Measurements from ENCODE around the gene IL20RB.

The IL20RB gene

GRCh38 chr3:136957751-136958288 lies at the start of gene IL20RB:
TSS of gene IL20RB (plus strand) at chr3:136957983. CDS start at chr3:136958114, 131 bp downstream.
- no peaks in the 10 kb centered on the region for H3K27me3 ChIP-seq (ENCODE audit: low read depth, low read length)
- no peak within 1 kb of the TSS for H3K9ac ChIP-seq (ENCODE audit: low read length)
- no peaks in the 10 kb centered on the region for H4K20me1 ChIP-seq (ENCODE audit: insufficient read depth, low read length)
- H3K36me3 ChIP-seq (replicated peaks; ENCODE audit: low read depth, low read length), result no peaks in the 10 kb centered on the region
- H3K4me2 ChIP-seq (ENCODE audit: low read length), result no peak within 1 kb of the TSS
- H3K4me1 ChIP-seq (ENCODE audit: low read length), result no peaks in the 10 kb centered on the region
- no peaks in the 10 kb centered on the region for H3K79me2 ChIP-seq (ENCODE audit: low read length)
- H3K4me3 ChIP-seq (ENCODE audit: low read length), result no peak within 1 kb of the TSS
- no peaks in the 10 kb centered on the region for H3K9me3 ChIP-seq (ENCODE audit: insufficient read depth, low read length)
- TF ChIP-seq EZH2phosphoT487 (IDR thresholded peaks at IDR 0.05; ENCODE audit: low read depth), result no peak
- TF ChIP-seq, protein P1, sequence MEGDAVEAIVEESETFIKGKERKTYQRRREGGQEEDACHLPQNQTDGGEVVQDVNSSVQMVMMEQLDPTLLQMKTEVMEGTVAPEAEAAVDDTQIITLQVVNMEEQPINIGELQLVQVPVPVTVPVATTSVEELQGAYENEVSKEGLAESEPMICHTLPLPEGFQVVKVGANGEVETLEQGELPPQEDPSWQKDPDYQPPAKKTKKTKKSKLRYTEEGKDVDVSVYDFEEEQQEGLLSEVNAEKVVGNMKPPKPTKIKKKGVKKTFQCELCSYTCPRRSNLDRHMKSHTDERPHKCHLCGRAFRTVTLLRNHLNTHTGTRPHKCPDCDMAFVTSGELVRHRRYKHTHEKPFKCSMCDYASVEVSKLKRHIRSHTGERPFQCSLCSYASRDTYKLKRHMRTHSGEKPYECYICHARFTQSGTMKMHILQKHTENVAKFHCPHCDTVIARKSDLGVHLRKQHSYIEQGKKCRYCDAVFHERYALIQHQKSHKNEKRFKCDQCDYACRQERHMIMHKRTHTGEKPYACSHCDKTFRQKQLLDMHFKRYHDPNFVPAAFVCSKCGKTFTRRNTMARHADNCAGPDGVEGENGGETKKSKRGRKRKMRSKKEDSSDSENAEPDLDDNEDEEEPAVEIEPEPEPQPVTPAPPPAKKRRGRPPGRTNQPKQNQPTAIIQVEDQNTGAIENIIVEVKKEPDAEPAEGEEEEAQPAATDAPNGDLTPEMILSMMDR (IDR thresholded peaks at IDR 0.05; ENCODE audit: low read depth, low read length), result no peak
- H2AFZ ChIP-seq (ENCODE audit: low read depth, low read length), result no peak within 1 kb of the TSS
- no peak within 1 kb of the TSS for H3K27ac ChIP-seq (ENCODE audit: low read length)

DNA sequence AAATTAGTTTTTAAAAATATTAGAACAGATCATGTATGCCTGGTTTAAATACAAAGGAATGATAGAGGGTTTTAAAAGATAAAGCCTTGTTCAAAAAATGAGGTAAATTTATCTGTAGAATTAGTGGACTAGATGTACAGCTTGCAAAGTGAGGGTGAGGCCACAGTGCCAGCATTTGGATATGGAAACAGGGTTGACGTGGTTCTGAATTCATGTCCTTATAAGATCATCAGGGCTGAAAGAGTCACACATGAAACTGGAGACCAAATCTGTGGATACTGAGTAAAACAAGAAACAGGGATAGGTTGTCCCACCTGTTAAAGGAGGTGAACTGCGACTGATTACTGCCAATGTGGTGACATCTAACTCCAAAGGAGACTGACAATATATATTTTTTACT lies 49.5 kb upstream of the IL20RB start:
- no peak for TF ChIP-seq EZH2phosphoT487 (IDR thresholded peaks at IDR 0.05; ENCODE audit: low read depth)
- TF ChIP-seq, protein P1 (IDR thresholded peaks at IDR 0.05; ENCODE audit: low read depth, low read length), result no peak
- Histone ChIP-seq H3K27ac (ENCODE audit: low read length) (no peak overlapping the region), H3K27me3 (ENCODE audit: low read depth, low read length) (no peaks in the 10 kb centered on the region), H3K9me3 (ENCODE audit: insufficient read depth, low read length) (peaks cover 13% of the 10 kb centered on the region; the same call in 1 of the 2 replicates), H3K4me1 (ENCODE audit: low read length) (peaks cover 11% of the 10 kb centered on the region), H3K4me3 (ENCODE audit: low read length) (no peak overlapping the region), H3K4me2 (ENCODE audit: low read length) (no peak overlapping the region), H2AFZ (ENCODE audit: low read depth, low read length) (no peak overlapping the region), H4K20me1 (ENCODE audit: insufficient read depth, low read length) (peaks cover 45% of the 10 kb centered on the region), H3K9ac (ENCODE audit: low read length) (no peak overlapping the region), H3K79me2 (ENCODE audit: low read length) (peaks cover 96% of the 10 kb centered on the region), H3K36me3 (replicated peaks; ENCODE audit: low read depth, low read length) (peaks cover 11% of the 10 kb centered on the region)

DNA sequence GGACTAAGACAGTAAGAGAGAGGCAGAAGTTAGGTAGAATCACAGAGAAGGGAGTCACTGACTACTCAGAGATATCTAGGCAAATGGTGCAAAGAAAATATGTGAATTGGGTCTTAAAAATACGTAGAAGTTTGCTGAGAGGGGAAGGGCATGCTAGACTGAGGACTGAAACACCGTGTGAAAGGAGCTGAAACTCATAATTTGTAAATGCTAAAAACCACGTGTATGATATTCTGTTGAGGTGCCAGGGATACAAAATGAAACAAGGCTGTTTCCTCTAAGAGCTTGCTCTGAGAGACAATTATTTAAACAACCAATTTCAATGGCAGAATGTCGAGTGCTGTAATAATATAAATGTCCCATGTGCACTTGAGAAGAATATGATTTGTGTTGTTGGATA lies 48.6 kb upstream of the IL20RB start:
- peaks cover 95% of the 10 kb centered on the region for H3K79me2 ChIP-seq (ENCODE audit: low read length)
- H3K27ac ChIP-seq (ENCODE audit: low read length), result no peak overlapping the region
- H2AFZ ChIP-seq (ENCODE audit: low read depth, low read length), result no peak overlapping the region
- no peak overlapping the region for H3K9ac ChIP-seq (ENCODE audit: low read length)
- H3K4me2 ChIP-seq (ENCODE audit: low read length), result peak overlapping the region; percentile 50
- TF ChIP-seq EZH2phosphoT487 (IDR thresholded peaks at IDR 0.05; ENCODE audit: low read depth), result no peak
- TF ChIP-seq, protein P1 (IDR thresholded peaks at IDR 0.05; ENCODE audit: low read depth, low read length), result no peak
- H3K9me3 ChIP-seq (ENCODE audit: insufficient read depth, low read length), result peaks cover 7% of the 10 kb centered on the region; the same call in 1 of the 2 replicates
- 0 out of 2 replicates have a peak overlapping the region, but pooled peaks have one; percentile 15 for H3K4me3 ChIP-seq (ENCODE audit: low read length)
- H4K20me1 ChIP-seq (ENCODE audit: insufficient read depth, low read length), result peaks cover 45% of the 10 kb centered on the region
- H3K36me3 ChIP-seq (replicated peaks; ENCODE audit: low read depth, low read length), result peaks cover 7% of the 10 kb centered on the region
- H3K4me1 ChIP-seq (ENCODE audit: low read length), result peaks cover 11% of the 10 kb centered on the region
- H3K27me3 ChIP-seq (ENCODE audit: low read depth, low read length), result no peaks in the 10 kb centered on the region

DNA sequence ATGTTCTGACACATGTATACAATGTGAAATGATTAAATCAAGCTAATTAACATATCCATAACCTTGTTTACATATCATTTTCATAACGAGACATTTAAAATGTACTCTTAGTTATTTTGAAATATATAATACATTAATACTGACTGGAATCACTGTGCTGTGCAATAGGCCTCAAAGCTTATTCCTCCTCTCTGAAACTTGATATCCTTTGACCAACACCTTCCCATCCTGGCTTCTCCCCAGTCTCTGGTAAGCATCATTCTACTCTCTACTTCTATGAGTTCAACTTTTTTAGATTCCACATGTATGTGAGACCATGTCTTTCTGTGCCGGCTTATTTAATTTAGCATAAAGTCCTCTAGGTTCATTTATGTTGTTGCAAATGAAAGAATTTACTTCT lies 47.1 kb upstream of the IL20RB start:
- Histone ChIP-seq H3K27me3 (ENCODE audit: low read depth, low read length) (no peaks in the 10 kb centered on the region), H3K4me1 (ENCODE audit: low read length) (peaks cover 11% of the 10 kb centered on the region), H3K4me2 (ENCODE audit: low read length) (no peak overlapping the region), H2AFZ (ENCODE audit: low read depth, low read length) (no peak overlapping the region), H4K20me1 (ENCODE audit: insufficient read depth, low read length) (peaks cover 53% of the 10 kb centered on the region), H3K27ac (ENCODE audit: low read length) (no peak overlapping the region), H3K36me3 (replicated peaks; ENCODE audit: low read depth, low read length) (no peaks in the 10 kb centered on the region), H3K79me2 (ENCODE audit: low read length) (peaks cover 95% of the 10 kb centered on the region), H3K9ac (ENCODE audit: low read length) (no peak overlapping the region), H3K9me3 (ENCODE audit: insufficient read depth, low read length) (no peaks in the 10 kb centered on the region), H3K4me3 (ENCODE audit: low read length) (no peak overlapping the region)
- no peak for TF ChIP-seq EZH2phosphoT487 (IDR thresholded peaks at IDR 0.05; ENCODE audit: low read depth)
- TF ChIP-seq, protein P1 (IDR thresholded peaks at IDR 0.05; ENCODE audit: low read depth, low read length), result no peak

Data from OCI-LY3 (cell line).